Osteoblast (primary cell): ENCODE measurements around the gene PLPPR1. TPM values are rescaled to one million over a fixed set of nuclear protein-coding genes. Genes with fewer than 3 reads are reported as not detected.

ENCODE experiments used
- DNase-seq: peaks from one replicate; pipeline ENCODE4 v3.0.0; 2011; ENCODE audit warnings: low spot score, mixed read lengths; ENCODE audit not compliant: insufficient read length; ENCODE audit errors: missing footprints
- H2AFZ ChIP-seq: 2 replicates; pipeline ENCODE4 v1.6.0; 2011; ENCODE audit warnings: mild to moderate bottlenecking, low read length
- H3K27ac ChIP-seq: 2 replicates; pipeline ENCODE4 v1.5.1; 2011; ENCODE audit warnings: mild to moderate bottlenecking, low read depth, low read length, moderate library complexity
- H3K27me3 ChIP-seq: 2 replicates; pipeline ENCODE4 v1.6.0; 2012; ENCODE audit warnings: mild to moderate bottlenecking, control low read depth, inconsistent platforms, low read length, moderate library complexity; ENCODE audit not compliant: insufficient read depth
- H3K36me3 ChIP-seq: 2 replicates; pipeline ENCODE4 v1.5.1; 2011; ENCODE audit warnings: mild to moderate bottlenecking, low read length, control low read depth, moderate library complexity; ENCODE audit not compliant: insufficient read depth
- H3K4me1 ChIP-seq: 2 replicates; pipeline ENCODE4 v1.5.1; 2011; ENCODE audit warnings: mild to moderate bottlenecking, low read length, control low read depth, moderate library complexity; ENCODE audit not compliant: insufficient read depth
- H3K4me2 ChIP-seq: 2 replicates; pipeline ENCODE4 v1.6.0; 2011; ENCODE audit warnings: mild to moderate bottlenecking, low read length; ENCODE audit not compliant: insufficient read depth
- H3K4me3 ChIP-seq: fragments of 200-600 bp; sonication (generic); 3 replicates; pipeline ENCODE4 v1.5.1; 2012; ENCODE audit warnings: mild to moderate bottlenecking, low read length, inconsistent platforms; ENCODE audit not compliant: insufficient read depth
- H3K79me2 ChIP-seq: 2 replicates; pipeline ENCODE4 v1.6.0; 2012; ENCODE audit warnings: mild to moderate bottlenecking, low read length, control low read depth, inconsistent platforms; ENCODE audit not compliant: insufficient read depth
- H3K9me3 ChIP-seq: 2 replicates; pipeline ENCODE4 v1.5.1; 2011; ENCODE audit warnings: low read depth, low read length, control low read depth
- H4K20me1 ChIP-seq: 2 replicates; pipeline ENCODE4 v1.6.0; 2012; ENCODE audit warnings: mild to moderate bottlenecking, low read length, control low read depth; ENCODE audit not compliant: insufficient read depth
- CTCF ChIP-seq: IDR thresholded peaks from 2 replicates; pipeline ENCODE4 v1.5.1; 2011; ENCODE audit warnings: mild to moderate bottlenecking, low read depth, low read length, moderate library complexity; ENCODE audit errors: extremely low read depth
- total RNA-seq: library from RNA; depleted of rRNA; stranded (reverse); fragments of >200 nt; gene quantifications from 2 replicates; pipeline ENCODE4 v1.2.3, GENCODE V29; 2012

Gene PLPPR1
- total RNA-seq, 1 donor: not detected

- Histone ChIP-seq H3K9me3 (peaks cover 2% of the 10 kb centered on the region), H3K79me2 (no peaks in the 10 kb centered on the region), H3K27ac (no peak overlapping the region), H2AFZ (no peak overlapping the region), H3K27me3 (no peaks in the 10 kb centered on the region), H3K4me1 (no peaks in the 10 kb centered on the region), H3K36me3 (no peaks in the 10 kb centered on the region), H3K4me3 (no peak overlapping the region), H3K4me2 (no peak overlapping the region), H4K20me1 (no peaks in the 10 kb centered on the region)
- TF ChIP-seq CTCF: no peak
- DNase-seq: no peak
Observed at GRCh38 chr9:101146508-101146907, 118.0 kb downstream of the PLPPR1 start.

- H3K9me3 ChIP-seq: peaks cover 2% of the 10 kb centered on the region
- no peaks in the 10 kb centered on the region for H3K27me3 ChIP-seq
- no peak overlapping the region for H3K4me3 ChIP-seq
- no peaks in the 10 kb centered on the region for H3K79me2 ChIP-seq
- no peak for DNase-seq
- no peaks in the 10 kb centered on the region for H4K20me1 ChIP-seq
- no peaks in the 10 kb centered on the region for H3K4me1 ChIP-seq
- no peak overlapping the region for H3K4me2 ChIP-seq
- H3K27ac ChIP-seq: no peak overlapping the region
- TF ChIP-seq CTCF: no peak
- H3K36me3 ChIP-seq: no peaks in the 10 kb centered on the region
- no peak overlapping the region for H2AFZ ChIP-seq
Observed at GRCh38 chr9:101148344-101148743, 119.8 kb downstream of the PLPPR1 start.

DNA sequence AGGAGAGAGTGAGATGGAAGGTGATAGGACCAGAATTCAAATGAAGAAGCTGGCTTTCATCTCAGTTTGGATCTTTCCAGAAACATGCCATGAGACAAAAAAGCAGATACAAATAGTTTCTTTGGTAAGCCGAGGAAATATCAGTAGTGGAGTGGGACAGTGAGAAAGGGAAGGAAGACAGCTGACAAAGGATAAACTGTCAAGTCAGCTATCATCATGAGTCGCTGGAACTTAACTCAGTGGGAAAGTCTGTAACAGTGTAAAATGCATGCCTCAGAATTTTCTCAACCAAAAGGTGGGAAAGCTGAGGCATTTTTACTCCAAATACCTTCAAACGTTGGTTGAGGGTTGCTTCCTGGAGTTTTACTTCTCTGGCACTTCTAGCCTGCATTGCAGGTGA lies 129.8 kb downstream of the PLPPR1 start:
- Histone ChIP-seq H4K20me1 (no peaks in the 10 kb centered on the region), H3K4me3 (no peak overlapping the region), H3K4me2 (no peak overlapping the region)

GRCh38 chr9:101162231-101162630 lies 133.7 kb downstream of the PLPPR1 start:
- Histone ChIP-seq H3K27me3 (no peaks in the 10 kb centered on the region), H3K79me2 (no peaks in the 10 kb centered on the region), H3K4me3 (no peak overlapping the region), H3K27ac (no peak overlapping the region), H3K4me1 (no peaks in the 10 kb centered on the region), H3K36me3 (no peaks in the 10 kb centered on the region), H2AFZ (no peak overlapping the region), H4K20me1 (no peaks in the 10 kb centered on the region), H3K9me3 (no peaks in the 10 kb centered on the region), H3K4me2 (no peak overlapping the region)
- TF ChIP-seq CTCF: no peak
- DNase-seq: no peak

More for the DNA sequence above, 129.8 kb downstream of the PLPPR1 start:
- Histone ChIP-seq H2AFZ (no peak overlapping the region), H3K36me3 (no peaks in the 10 kb centered on the region), H3K27ac (no peak overlapping the region), H3K9me3 (no peaks in the 10 kb centered on the region), H3K79me2 (no peaks in the 10 kb centered on the region), H3K27me3 (no peaks in the 10 kb centered on the region), H3K4me1 (no peaks in the 10 kb centered on the region)
- TF ChIP-seq CTCF: no peak
- no peak for DNase-seq
